K562 (cell line): ENCODE results near the gene SPRYD3. TPM values are rescaled to one million over a fixed set of nuclear protein-coding genes. Genes with fewer than 3 reads are reported as not detected.

ENCODE experiments used
- NONO ChIP-seq, 2 experiments: fragments of 200-400 bp in 1 of 2; fragments of 450-650 bp in 1 of 2; formaldehyde crosslinking in 1 of 2; IDR thresholded peaks; 2 replicates each; pipeline ENCODE4 v1.6.1; 2017; ENCODE audit warnings: low read depth in 2 of 2, mild to moderate bottlenecking in 2 of 2, moderate library complexity in 2 of 2, low read length in 1 of 2
- YY1 ChIP-seq, 3 experiments: IDR thresholded peaks; 2 replicates each; pipeline ENCODE4 v1.6.1; 2011; ENCODE audit warnings: low read length in 2 of 3, mild to moderate bottlenecking in 2 of 3, moderate library complexity in 2 of 3, borderline replicate concordance in 1 of 3, control low read depth in 1 of 3, low read depth in 1 of 3; ENCODE audit not compliant: insufficient read depth in 3 of 3, insufficient replicate concordance in 2 of 3, control insufficient read depth in 1 of 3, insufficient read length in 1 of 3; ENCODE audit errors: extremely low read depth in 1 of 3
- ZBTB33 ChIP-seq: sonication (generic); formaldehyde crosslinking; IDR thresholded peaks from 2 replicates; pipeline ENCODE4 v1.8.1; 2023; ENCODE audit warnings: mild to moderate bottlenecking, missing genetic modification reagents
- polyA plus RNA-seq, 8 experiments: library from polyadenylated mRNA; depleted of rRNA in 4 of 8; stranded (reverse) in 5 of 8; unstranded in 3 of 8; fragments of >200 nt; fragmentation: Nextera tagmentation in 2 of 8; fragmentation: Illumina TruSeq in 1 of 8; extraction: Ambion mirVana in 2 of 8; extraction: Trizol in 1 of 8; gene quantifications; 2 replicates each; pipeline versions ENCODE4 v1.2.1 to v1.2.3, GENCODE V29; 2011 to 2014; ENCODE audit warnings: inconsistent platforms in 1 of 8, missing spikeins in 1 of 8
- total RNA-seq, 7 experiments: library from RNA; depleted of rRNA in 6 of 7; stranded (reverse); fragments of >200 nt in 6 of 7; fragmentation: Illumina TruSeq in 2 of 7; extraction: Trizol in 2 of 7; gene quantifications; 2 replicates each; pipeline versions ENCODE4 v1.2.1 to v1.2.3, GENCODE V29; 2011 to 2021; ENCODE audit warnings: low replicate concordance in 1 of 7
- TF ChIP-seq, protein P1 (sequence below), 3 experiments: fragments of 200-800 bp in 1 of 3; sonication (Bioruptor generic) in 1 of 3; sonication (generic) in 1 of 3; formaldehyde crosslinking in 1 of 3; IDR thresholded peaks; 2 replicates each; pipeline versions ENCODE4 v1.6.1 to v1.8.0; 2016 to 2022; ENCODE audit warnings: mild to moderate bottlenecking in 2 of 3, missing compliant biosample characterization in 2 of 3, missing genetic modification characterization in 2 of 3, missing genetic modification reagents in 1 of 3
- TF ChIP-seq, protein P2 (sequence below): sonication (generic); formaldehyde crosslinking; IDR thresholded peaks from 2 replicates; pipeline ENCODE4 v1.8.0; 2022; ENCODE audit warnings: missing genetic modification reagents, mild to moderate bottlenecking, moderate library complexity, borderline replicate concordance
- TF ChIP-seq, protein P3 (sequence below): fragments of 450-650 bp; IDR thresholded peaks from 2 replicates; pipeline ENCODE4 v1.6.1; 2016

The SPRYD3 gene
- total and polyA plus RNA-seq, 9 of the 15 experiments (the other 6 are each of a cell fraction or from before 2014, with no cell fraction given), result 1.5 to 13.6 (median 7.6) TPM

GRCh38 chr12:53115112-53115890 is 36.1 kb upstream of the SPRYD3 start (continued):
- TF ChIP-seq, protein P1, sequence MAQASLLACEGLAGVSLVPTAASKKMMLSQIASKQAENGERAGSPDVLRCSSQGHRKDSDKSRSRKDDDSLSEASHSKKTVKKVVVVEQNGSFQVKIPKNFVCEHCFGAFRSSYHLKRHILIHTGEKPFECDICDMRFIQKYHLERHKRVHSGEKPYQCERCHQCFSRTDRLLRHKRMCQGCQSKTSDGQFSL (CRISPR knock-in tag; IDR thresholded peaks at IDR 0.05), result no peak
- TF ChIP-seq, protein P1 (tag; IDR thresholded peaks at IDR 0.05), result peak in 1 of 2 experiments; percentile 66; a peak in 1 of 4 replicates
- TF ChIP-seq, protein P2, sequence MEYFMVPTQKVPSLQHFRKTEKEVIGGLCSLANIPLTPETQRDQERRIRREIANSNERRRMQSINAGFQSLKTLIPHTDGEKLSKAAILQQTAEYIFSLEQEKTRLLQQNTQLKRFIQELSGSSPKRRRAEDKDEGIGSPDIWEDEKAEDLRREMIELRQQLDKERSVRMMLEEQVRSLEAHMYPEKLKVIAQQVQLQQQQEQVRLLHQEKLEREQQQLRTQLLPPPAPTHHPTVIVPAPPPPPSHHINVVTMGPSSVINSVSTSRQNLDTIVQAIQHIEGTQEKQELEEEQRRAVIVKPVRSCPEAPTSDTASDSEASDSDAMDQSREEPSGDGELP, result peak; percentile 38; the same call in 1 of the 2 replicates
- TF ChIP-seq NONO (IDR thresholded peaks at IDR 0.05; ENCODE audit: low read depth in 2 of 2, low read length in 1 of 2), result no peak
- peak; percentile 68; the same call in 1 of the 2 replicates for TF ChIP-seq ZBTB33 (CRISPR knock-in tag)
- TF ChIP-seq YY1 (IDR thresholded peaks at IDR 0.05; ENCODE audit: borderline replicate concordance in 1 of 3, control insufficient read depth in 1 of 3, extremely low read depth in 1 of 3, insufficient read depth in 3 of 3, insufficient read length in 1 of 3, insufficient replicate concordance in 2 of 3, low read depth in 1 of 3, low read length in 2 of 3), result peak in 1 of 3 experiments; percentile 40
- TF ChIP-seq, protein P3, sequence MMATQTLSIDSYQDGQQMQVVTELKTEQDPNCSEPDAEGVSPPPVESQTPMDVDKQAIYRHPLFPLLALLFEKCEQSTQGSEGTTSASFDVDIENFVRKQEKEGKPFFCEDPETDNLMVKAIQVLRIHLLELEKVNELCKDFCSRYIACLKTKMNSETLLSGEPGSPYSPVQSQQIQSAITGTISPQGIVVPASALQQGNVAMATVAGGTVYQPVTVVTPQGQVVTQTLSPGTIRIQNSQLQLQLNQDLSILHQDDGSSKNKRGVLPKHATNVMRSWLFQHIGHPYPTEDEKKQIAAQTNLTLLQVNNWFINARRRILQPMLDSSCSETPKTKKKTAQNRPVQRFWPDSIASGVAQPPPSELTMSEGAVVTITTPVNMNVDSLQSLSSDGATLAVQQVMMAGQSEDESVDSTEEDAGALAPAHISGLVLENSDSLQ, result peak; percentile 46; the same call in 1 of the 2 replicates
